Limb (tissue), 2 donors: ENCODE measurements around the gene MYH11.
"Not testable (repeated sequence)": the region's sequence is repeated elsewhere in the genome, so short reads cannot be mapped to it uniquely, and the experiment has no call there.

Experiments used
- DNase-seq, 2 donors: peaks; one replicate each; pipeline ENCODE4 v3.0.0-alpha.2; 2016; ENCODE audit errors: extremely low spot score in 2 of 2

Gene MYH11

GRCh38 chr16:15682105-15682570, 174.7 kb downstream of the MYH11 start:
- no peak for DNase-seq

- no peak for DNase-seq
These were observed 179.4 kb downstream of the MYH11 start for GRCh38 chr16:15677447-15677846.

- no peak for DNase-seq
These were observed 180.3 kb downstream of the MYH11 start for GRCh38 chr16:15676506-15676905.

- DNase-seq, result no peak
These were observed 182.3 kb downstream of the MYH11 start for GRCh38 chr16:15674571-15674970.

- DNase-seq, result peak; percentile 53 to 55
These were observed 184.2 kb downstream of the MYH11 start for GRCh38 chr16:15672514-15673167.

- DNase-seq, result not testable (repeated sequence)
These were observed 184.7 kb downstream of the MYH11 start for GRCh38 chr16:15672127-15672513.

- DNase-seq, result no peak
These were observed 185.2 kb downstream of the MYH11 start for GRCh38 chr16:15671530-15672117.

- DNase-seq, result no peak
These were observed 189.6 kb downstream of the MYH11 start for GRCh38 chr16:15667091-15667742.

GRCh38 chr16:15665107-15665506, 191.7 kb downstream of the MYH11 start:
- DNase-seq, result no peak

GRCh38 chr16:15660203-15660601, 196.6 kb downstream of the MYH11 start:
- no peak for DNase-seq

- no peak for DNase-seq
These were observed 198.3 kb downstream of the MYH11 start for GRCh38 chr16:15658556-15658955.

- DNase-seq, result no peak
These were observed 198.7 kb downstream of the MYH11 start for GRCh38 chr16:15658149-15658548.

GRCh38 chr16:15655561-15655960, 201.3 kb downstream of the MYH11 start:
- DNase-seq, result not testable (repeated sequence)

GRCh38 chr16:15654591-15654990, 202.2 kb downstream of the MYH11 start:
- no peak for DNase-seq

GRCh38 chr16:15653227-15653626, 203.6 kb downstream of the MYH11 start:
- no peak for DNase-seq
